GM21528 (cell line): ENCODE measurements around the gene NLGN2.

Experiments used
- ATAC-seq: cut with Tn5 transposase; IDR thresholded peaks from one replicate; pipeline ENCODE4 v1.9.1; 2021; ENCODE audit warnings: mild to moderate bottlenecking, moderate library complexity; ENCODE audit not compliant: unreplicated experiment, low FRiP score

The NLGN2 gene

GRCh38 chr17:7460850-7461660 lies 53.4 kb downstream of the NLGN2 start:
- ATAC-seq: no peak

GRCh38 chr17:7462474-7463371 lies 55.1 kb downstream of the NLGN2 start:
- ATAC-seq: no peak

GRCh38 chr17:7463372-7463846 lies 55.8 kb downstream of the NLGN2 start:
- no peak for ATAC-seq

GRCh38 chr17:7464081-7464480 lies 56.4 kb downstream of the NLGN2 start:
- ATAC-seq: no peak

- no peak for ATAC-seq
Observed at GRCh38 chr17:7465597-7466275, 58.1 kb downstream of the NLGN2 start.

GRCh38 chr17:7466318-7466638 lies 58.6 kb downstream of the NLGN2 start:
- no peak for ATAC-seq

- ATAC-seq: no peak
Observed at GRCh38 chr17:7466639-7467341, 59.1 kb downstream of the NLGN2 start.

- no peak for ATAC-seq
Observed at GRCh38 chr17:7467498-7467897, 59.9 kb downstream of the NLGN2 start.

- ATAC-seq: no peak
Observed at GRCh38 chr17:7468290-7468689, 60.6 kb downstream of the NLGN2 start.

- no peak for ATAC-seq
Observed at GRCh38 chr17:7468804-7469389, 61.3 kb downstream of the NLGN2 start.
